IMR-90 (cell line): ENCODE data around the gene LRFN2. TPM values are rescaled to one million over a fixed set of nuclear protein-coding genes. Genes with fewer than 3 reads are reported as not detected.

Source experiments
- ATAC-seq: fragments of 200-7000 bp; cut with Tn5 transposase; 2 replicates; pipeline ENCODE4 v1.9.1; 2020; ENCODE audit warnings: low read depth, mild to moderate bottlenecking, moderate library complexity
- BruUV-seq: library from RNA; stranded (reverse); fragments of 400-500 nt; replicated peaks from 2 replicates; lab custom pipeline; 2021; lab: Mats Ljungman, UMichigan
- CTCF ChIA-PET: fragments of 300-600 bp; formaldehyde crosslinking; extraction: SDS; loops from one replicate; lab custom pipeline; 2021; ENCODE audit warnings: antibody characterized with exemption; lab: Yijun Ruan, JAX
- POLR2A ChIA-PET: fragments of 300-600 bp; sonication (Branson Sonifier 250); formaldehyde crosslinking; loops from one replicate; lab custom pipeline; 2022; ENCODE audit warnings: antibody characterized with exemption; ENCODE audit not compliant: unreplicated experiment; lab: Charles Lee
- DNase-seq: peaks from one replicate; pipeline ENCODE4 v3.0.0; 2013
- H2AFZ ChIP-seq: replicated peaks from 2 replicates; pipeline ENCODE3; 2013; ENCODE audit warnings: low read length, mild to moderate bottlenecking; ENCODE audit not compliant: poor library complexity
- H2AK5ac ChIP-seq: 2 replicates; pipeline ENCODE4 v1.6.1; 2013; ENCODE audit warnings: low read depth, low read length, inconsistent platforms
- H2AK9ac ChIP-seq: replicated peaks from 2 replicates; pipeline ENCODE3; 2013; ENCODE audit warnings: mild to moderate bottlenecking, low read depth, low read length, moderate library complexity; ENCODE audit not compliant: poor library complexity
- H2BK120ac ChIP-seq: 2 replicates; pipeline ENCODE4 v1.6.1; 2013; ENCODE audit warnings: low read depth, low read length, inconsistent platforms
- H2BK15ac ChIP-seq: 3 replicates; pipeline ENCODE4 v1.6.1; 2013; ENCODE audit warnings: low read depth, low read length, inconsistent platforms
- H2BK20ac ChIP-seq: 2 replicates; pipeline ENCODE4 v1.6.1; 2013; ENCODE audit warnings: low read depth, mild to moderate bottlenecking, inconsistent platforms, low read length, moderate library complexity
- H2BK5ac ChIP-seq: 2 replicates; pipeline ENCODE4 v1.6.1; 2013; ENCODE audit warnings: mild to moderate bottlenecking, low read depth, low read length, inconsistent platforms; ENCODE audit not compliant: poor library complexity, severe bottlenecking
- H3K14ac ChIP-seq: replicated peaks from 2 replicates; pipeline ENCODE4 v1.6.1; 2013; ENCODE audit warnings: low read depth, low read length, inconsistent platforms
- H3K18ac ChIP-seq: 2 replicates; pipeline ENCODE4 v1.6.1; 2013; ENCODE audit warnings: low read depth, low read length, control low read depth
- H3K23ac ChIP-seq: 2 replicates; pipeline ENCODE4 v1.6.1; 2013; ENCODE audit warnings: low read depth, low read length, inconsistent platforms
- H3K27ac ChIP-seq: 2 replicates; pipeline ENCODE4 v1.5.1; 2013; ENCODE audit warnings: mild to moderate bottlenecking, control low read depth, low read length; ENCODE audit not compliant: insufficient read depth
- H3K27me3 ChIP-seq: 2 replicates; pipeline ENCODE4 v1.6.1; 2013; ENCODE audit warnings: low read length; ENCODE audit not compliant: control insufficient read depth, insufficient read depth
- H3K36me3 ChIP-seq: 2 replicates; pipeline ENCODE4 v1.6.1; 2013; ENCODE audit warnings: low read length, mixed read lengths; ENCODE audit not compliant: control insufficient read depth, insufficient read depth
- H3K4ac ChIP-seq: 2 replicates; pipeline ENCODE4 v1.6.1; 2013; ENCODE audit warnings: low read depth, low read length, inconsistent platforms
- H3K4me1 ChIP-seq: 2 replicates; pipeline ENCODE4 v1.6.1; 2013; ENCODE audit warnings: low read length, mixed read lengths; ENCODE audit not compliant: control insufficient read depth, insufficient read depth
- H3K4me2 ChIP-seq: 2 replicates; pipeline ENCODE4 v1.6.1; 2013; ENCODE audit warnings: low read depth, mild to moderate bottlenecking, control low read depth, low read length, moderate library complexity
- H3K4me3 ChIP-seq: 2 replicates; pipeline ENCODE4 v1.5.1; 2013; ENCODE audit warnings: low read depth, mild to moderate bottlenecking, control low read depth, low read length, moderate library complexity; ENCODE audit not compliant: insufficient read depth
- H3K56ac ChIP-seq: 2 replicates; pipeline ENCODE4 v1.6.1; 2013; ENCODE audit warnings: low read length, inconsistent platforms; ENCODE audit not compliant: insufficient read depth; ENCODE audit errors: extremely low read depth
- H3K79me1 ChIP-seq, 2 experiments: 2 replicates each; pipeline ENCODE4 v1.6.1; 2013; ENCODE audit warnings: low read length in 2 of 2, inconsistent platforms in 1 of 2, low read depth in 1 of 2
- H3K9ac ChIP-seq: 2 replicates; pipeline ENCODE4 v1.6.1; 2013; ENCODE audit warnings: low read depth, low read length, control low read depth
- H3K9me1 ChIP-seq: 2 replicates; pipeline ENCODE4 v1.6.1; 2013; ENCODE audit warnings: low read length, inconsistent platforms; ENCODE audit not compliant: insufficient read depth
- H3K9me3 ChIP-seq: 2 replicates; pipeline ENCODE4 v1.6.1; 2013; ENCODE audit warnings: low read length; ENCODE audit not compliant: control insufficient read depth, insufficient read depth
- H4K20me1 ChIP-seq: 2 replicates; pipeline ENCODE4 v1.6.1; 2013; ENCODE audit warnings: low read length, inconsistent platforms; ENCODE audit not compliant: insufficient read depth
- H4K5ac ChIP-seq: 2 replicates; pipeline ENCODE4 v1.6.1; 2013; ENCODE audit warnings: mild to moderate bottlenecking, low read depth, low read length, control low read depth
- H4K8ac ChIP-seq, 2 experiments: 2 replicates each; pipeline ENCODE4 v1.6.1; 2013; ENCODE audit warnings: low read depth in 2 of 2, low read length in 2 of 2, control low read depth in 1 of 2, inconsistent platforms in 1 of 2
- H4K91ac ChIP-seq: 2 replicates; pipeline ENCODE4 v1.6.1; 2013; ENCODE audit warnings: low read depth, low read length, inconsistent platforms; ENCODE audit not compliant: insufficient read depth
- RFX5 ChIP-seq: IDR thresholded peaks from 2 replicates; pipeline ENCODE4 v1.8.0; 2012; ENCODE audit warnings: low read depth, mild to moderate bottlenecking, low read length, moderate library complexity
- WGBS, 2 experiments: methylation state at CpG; one replicate each; pipeline versions ENCODE4 v1.1.5 to v1.1.7; 2013; ENCODE audit warnings: missing lambda C conversion rate in 2 of 2; ENCODE audit not compliant: insufficient read length in 1 of 2; ENCODE audit errors: extremely low coverage in 2 of 2; 5-methylcytosine and 5-hydroxymethylcytosine counted together
- dilution Hi-C: fragments of 300-500 bp; cut with HindIII; formaldehyde crosslinking; loops from one replicate; pipeline ENCODE4 v1.14.3; 2018; ENCODE audit warnings: low sequenced_read_pairs; ENCODE audit not compliant: unreplicated experiment
- in situ Hi-C: fragments of 300-500 bp; cut with MboI; formaldehyde crosslinking; loops from 3 replicates; pipeline ENCODE4 v1.14.3; 2019; ENCODE audit warnings: low sequenced_read_pairs, inconsistent platforms, mixed read lengths
- intact Hi-C: fragments of 100-400 bp; cut with micrococcal nuclease; formaldehyde crosslinking; loops from 2 replicates; pipeline ENCODE4 v1.10.0; 2022
- polyA plus RNA-seq, 3 experiments: library from polyadenylated mRNA; depleted of rRNA; stranded (reverse); fragments of >200 nt; gene quantifications; 2 replicates each; pipeline ENCODE4 v1.2.3, GENCODE V29; 2012; ENCODE audit warnings: low replicate concordance in 1 of 3
- total RNA-seq: library from RNA; depleted of rRNA; stranded (reverse); fragments of >200 nt; gene quantifications from 2 replicates; pipeline ENCODE4 v1.2.3, GENCODE V29; 2012

Gene LRFN2
- total and polyA plus RNA-seq, 2 of the 4 experiments (the other 2 are of a cell fraction), result not detected

GRCh38 chr6:40379811-40380210 is 207.4 kb downstream of the LRFN2 start:
- H3K18ac ChIP-seq, result no peak overlapping the region
- no TSS peak for BruUV-seq
- no peak overlapping the region for H3K4me2 ChIP-seq
- H3K4me1 ChIP-seq, result no peaks in the 10 kb centered on the region
- H4K91ac ChIP-seq, result no peak overlapping the region
- no peak overlapping the region for H4K5ac ChIP-seq
- intact Hi-C loops, result no loop called here
- no peaks in the 10 kb centered on the region for H3K79me1 ChIP-seq
- no peak overlapping the region for H4K8ac ChIP-seq
- no peaks in the 10 kb centered on the region for H3K36me3 ChIP-seq
- no CpG with 5 or more reads among the region's 1 CpG for WGBS, 2 experiments
- H2BK5ac ChIP-seq, result no peak overlapping the region
- H3K4ac ChIP-seq, result no peak overlapping the region
- H2BK15ac ChIP-seq, result no peak overlapping the region
- no peak overlapping the region for H3K56ac ChIP-seq
- H2AK5ac ChIP-seq, result no peak overlapping the region
- H2AFZ ChIP-seq, result no peak overlapping the region
- H2BK20ac ChIP-seq, result no peak overlapping the region
- H3K9ac ChIP-seq, result no peak overlapping the region
- dilution Hi-C loops, result no loop called here
- in situ Hi-C loops, result no loop called here
- H4K20me1 ChIP-seq, result no peaks in the 10 kb centered on the region
- H2AK9ac ChIP-seq, result no peak overlapping the region
- no peaks in the 10 kb centered on the region for H3K9me1 ChIP-seq
- no peaks in the 10 kb centered on the region for H3K27me3 ChIP-seq
- no peak overlapping the region for H3K27ac ChIP-seq
- H2BK120ac ChIP-seq, result no peak overlapping the region
- ATAC-seq, result no peak
- no peak overlapping the region for H3K23ac ChIP-seq
- ChIA-PET POLR2A (no interaction called here), CTCF (no interaction called here)
- no peak for TF ChIP-seq RFX5
- no peaks in the 10 kb centered on the region for H3K9me3 ChIP-seq
- no peak overlapping the region for H3K4me3 ChIP-seq
- no peak for DNase-seq
- H3K14ac ChIP-seq, result no peak overlapping the region
